DOHH2 (cell line): ENCODE data around the gene SNCAIP.

Experiments used
- H3F3A ChIP-seq: fragments of 200-600 bp; sonication (generic), shearing (Covaris generic); 2 replicates; pipeline ENCODE4 v1.6.0; 2016; ENCODE audit warnings: antibody characterized with exemption, mild to moderate bottlenecking; ENCODE audit not compliant: control insufficient read depth, insufficient read depth
- H3K27ac ChIP-seq: fragments of 200-600 bp; sonication (generic); 2 replicates; pipeline ENCODE4 v1.5.1; 2014; ENCODE audit warnings: low read depth, mild to moderate bottlenecking, low read length, moderate library complexity
- H3K27me3 ChIP-seq: fragments of 200-600 bp; sonication (generic); 2 replicates; pipeline ENCODE4 v1.6.1; 2014; ENCODE audit warnings: mild to moderate bottlenecking, low read length, mixed read lengths; ENCODE audit not compliant: control insufficient read depth
- H3K36me3 ChIP-seq: fragments of 200-600 bp; sonication (generic); 2 replicates; pipeline ENCODE4 v1.6.1; 2014; ENCODE audit warnings: mild to moderate bottlenecking, low read length, moderate library complexity, mixed read lengths; ENCODE audit not compliant: control insufficient read depth
- H3K4me1 ChIP-seq: fragments of 200-600 bp; sonication (generic); 2 replicates; pipeline ENCODE4 v1.6.1; 2014; ENCODE audit warnings: mild to moderate bottlenecking, low read length, mixed read lengths; ENCODE audit not compliant: control insufficient read depth
- H3K4me2 ChIP-seq: fragments of 200-600 bp; sonication (generic); 2 replicates; pipeline ENCODE4 v1.6.0; 2014; ENCODE audit warnings: mild to moderate bottlenecking, low read length, moderate library complexity
- H3K4me3 ChIP-seq: fragments of 200-600 bp; sonication (generic); 2 replicates; pipeline ENCODE4 v1.5.1; 2014; ENCODE audit warnings: mild to moderate bottlenecking, low read length, mixed read lengths
- H3K79me2 ChIP-seq: fragments of 200-600 bp; sonication (generic); 2 replicates; pipeline ENCODE4 v1.6.1; 2014; ENCODE audit warnings: mild to moderate bottlenecking, low read length, mixed read lengths; ENCODE audit not compliant: control insufficient read depth
- H3K9me2 ChIP-seq: fragments of 200-600 bp; sonication (generic); replicated peaks from 2 replicates; pipeline ENCODE4 v1.6.1; 2014; ENCODE audit warnings: mild to moderate bottlenecking, low read length, mixed read lengths; ENCODE audit not compliant: control insufficient read depth
- H3K9me3 ChIP-seq: fragments of 200-600 bp; sonication (generic); 2 replicates; pipeline ENCODE4 v1.6.1; 2014; ENCODE audit warnings: antibody characterized with exemption, low read length, mixed read lengths; ENCODE audit not compliant: control insufficient read depth, insufficient read depth
- H4K20me1 ChIP-seq: fragments of 200-600 bp; sonication (generic); 2 replicates; pipeline ENCODE4 v1.6.0; 2014; ENCODE audit warnings: low read depth, mild to moderate bottlenecking, antibody characterized with exemption, low read length, moderate library complexity; ENCODE audit not compliant: control insufficient read depth, insufficient read depth
- CTCF ChIP-seq: fragments of 200-600 bp; sonication (generic); IDR thresholded peaks from one replicate; pipeline ENCODE4 v1.5.1; 2014; ENCODE audit warnings: antibody characterized with exemption, mild to moderate bottlenecking, low read depth, low read length; ENCODE audit not compliant: poor library complexity, severe bottlenecking
- EZH2phosphoT487 ChIP-seq: fragments of 200-600 bp; sonication (generic); IDR thresholded peaks from 2 replicates; pipeline ENCODE4 v1.6.1; 2017; ENCODE audit warnings: borderline replicate concordance, mild to moderate bottlenecking, antibody characterized with exemption, low read length, moderate library complexity, mixed read lengths

SNCAIP gene

GRCh38 chr5:122306461-122306860 is 5.6 kb upstream of the SNCAIP start:
- Histone ChIP-seq H3K4me2 (no peak overlapping the region), H3K4me1 (no peaks in the 10 kb centered on the region), H3K27ac (no peak overlapping the region), H3K9me3 (no peaks in the 10 kb centered on the region), H3K27me3 (no peaks in the 10 kb centered on the region), H3F3A (no peaks in the 10 kb centered on the region), H3K79me2 (no peaks in the 10 kb centered on the region), H3K36me3 (no peaks in the 10 kb centered on the region), H4K20me1 (no peaks in the 10 kb centered on the region), H3K9me2 (no peaks in the 10 kb centered on the region), H3K4me3 (no peak overlapping the region)
- TF ChIP-seq EZH2phosphoT487 = no peak

GRCh38 chr5:122310889-122311288 is 1.1 kb upstream of the SNCAIP start:
- H3K9me3 ChIP-seq = 0 out of 2 replicates have a peak, but pooled peaks cover 4% of the 10 kb centered on the region
- H3K79me2 ChIP-seq = no peaks in the 10 kb centered on the region
- no peaks in the 10 kb centered on the region for H3F3A ChIP-seq
- no peak overlapping the region for H3K4me2 ChIP-seq
- H3K36me3 ChIP-seq = no peaks in the 10 kb centered on the region
- no peak overlapping the region for H3K4me3 ChIP-seq
- H3K27me3 ChIP-seq = peaks cover 13% of the 10 kb centered on the region
- no peaks in the 10 kb centered on the region for H3K9me2 ChIP-seq
- TF ChIP-seq CTCF (no peak), EZH2phosphoT487 (no peak)
- no peaks in the 10 kb centered on the region for H4K20me1 ChIP-seq
- no peaks in the 10 kb centered on the region for H3K4me1 ChIP-seq
- H3K27ac ChIP-seq = no peak overlapping the region

GRCh38 chr5:122311497-122311960 is 508 bp upstream of the SNCAIP start:
- 0 out of 2 replicates have a peak, but pooled peaks cover 4% of the 10 kb centered on the region for H3K9me3 ChIP-seq
- H3F3A ChIP-seq = no peaks in the 10 kb centered on the region
- no peak overlapping the region for H3K27ac ChIP-seq
- no peak overlapping the region for H3K4me3 ChIP-seq
- TF ChIP-seq CTCF (no peak), EZH2phosphoT487 (no peak)
- no peaks in the 10 kb centered on the region for H3K9me2 ChIP-seq
- no peak overlapping the region for H3K4me2 ChIP-seq
- H3K4me1 ChIP-seq = no peaks in the 10 kb centered on the region
- no peaks in the 10 kb centered on the region for H3K36me3 ChIP-seq
- H4K20me1 ChIP-seq = no peaks in the 10 kb centered on the region
- H3K27me3 ChIP-seq = peaks cover 13% of the 10 kb centered on the region
- no peaks in the 10 kb centered on the region for H3K79me2 ChIP-seq

GRCh38 chr5:122312591-122313406 is 762 bp downstream of the SNCAIP start:
- Histone ChIP-seq H3F3A (no peaks in the 10 kb centered on the region), H3K4me1 (no peaks in the 10 kb centered on the region), H3K4me2 (no peak overlapping the region), H3K9me3 (0 out of 2 replicates have a peak, but pooled peaks cover 4% of the 10 kb centered on the region), H4K20me1 (no peaks in the 10 kb centered on the region), H3K27ac (no peak overlapping the region), H3K4me3 (no peak overlapping the region), H3K79me2 (no peaks in the 10 kb centered on the region), H3K9me2 (no peaks in the 10 kb centered on the region), H3K36me3 (no peaks in the 10 kb centered on the region), H3K27me3 (peaks cover 13% of the 10 kb centered on the region)
- no peak for TF ChIP-seq CTCF
- no peak for TF ChIP-seq EZH2phosphoT487
